HCT116 (cell line): Measurements from ENCODE around the gene PEX10. TPM values are rescaled to one million over a fixed set of nuclear protein-coding genes. Genes with fewer than 3 reads are reported as not detected.
"Not testable (repeated sequence)": the region's sequence is repeated elsewhere in the genome, so short reads cannot be mapped to it uniquely, and the experiment has no call there.

Experiments
- ATAC-seq: fragments of 200-7000 bp; cut with Tn5 transposase; 2 replicates; pipeline ENCODE4 v1.9.1; 2020; ENCODE audit warnings: mild to moderate bottlenecking, moderate library complexity
- BruUV-seq: library from RNA; stranded (reverse); fragments of 400-500 nt; replicated peaks from 2 replicates; lab custom pipeline; 2021; lab: Mats Ljungman, UMichigan
- CTCF ChIA-PET: fragments of 300-600 bp; sonication (Branson Sonifier 250); formaldehyde crosslinking; loops from one replicate; lab custom pipeline; 2021; ENCODE audit warnings: antibody characterized with exemption; lab: Charles Lee
- POLR2A ChIA-PET: fragments of 300-600, 350-600 bp; sonication (Branson Sonifier 250); formaldehyde crosslinking; loops from one replicate; lab custom pipeline; 2021; ENCODE audit warnings: antibody characterized with exemption; lab: Charles Lee
- RAD21 ChIA-PET, 2 experiments: fragments of 300-600 bp; sonication (Branson Sonifier 250); formaldehyde crosslinking; loops; one replicate each; lab custom pipeline; 2023; ENCODE audit warnings: low total read pairs in 2 of 2; ENCODE audit not compliant: uncharacterized antibody in 2 of 2, unreplicated experiment in 2 of 2, low non-redundant PET in 1 of 2; lab: Charles Lee
- DNase-seq: peaks from one replicate; pipeline ENCODE4 v3.0.0-alpha.2; 2010; ENCODE audit warnings: low read depth, low spot score
- H2AFZ ChIP-seq: fragments of 200-600 bp; shearing (Covaris generic), sonication (generic); 2 replicates; pipeline ENCODE4 v1.6.1; 2017; ENCODE audit warnings: low read depth, mixed run types, mixed read lengths, antibody characterized with exemption, low read length; ENCODE audit not compliant: poor library complexity, severe bottlenecking
- H3K27ac ChIP-seq: 2 replicates; pipeline ENCODE4 v1.5.1; 2012; ENCODE audit warnings: low read depth, low read length
- H3K27me3 ChIP-seq: fragments of 200-600 bp; sonication (generic); 2 replicates; pipeline ENCODE4 v1.6.1; 2016; ENCODE audit warnings: mixed run types, low read length, mixed read lengths; ENCODE audit not compliant: insufficient read depth
- H3K36me3 ChIP-seq, 2 experiments: fragments of 200-500 bp in 1 of 2; fragments of 200-600 bp in 1 of 2; sonication (Bioruptor generic) in 1 of 2; sonication (generic) in 1 of 2; 2 replicates each; pipeline versions ENCODE4 v1.5.1 to v1.6.1; 2014 to 2016; ENCODE audit warnings: low read length in 2 of 2, inconsistent platforms in 1 of 2, mixed read lengths in 1 of 2, mixed run types in 1 of 2; ENCODE audit not compliant: insufficient read depth in 2 of 2, control insufficient read depth in 1 of 2
- H3K4me1 ChIP-seq, 2 experiments: fragments of 200-600 bp in 1 of 2; sonication (generic) in 1 of 2; 2 replicates each; pipeline versions ENCODE4 v1.5.1 to v1.6.1; 2012 to 2017; ENCODE audit warnings: low read length in 2 of 2, inconsistent platforms in 1 of 2, mild to moderate bottlenecking in 1 of 2, mixed read lengths in 1 of 2, mixed run types in 1 of 2, moderate library complexity in 1 of 2; ENCODE audit not compliant: insufficient read depth in 2 of 2, control insufficient read depth in 1 of 2
- H3K4me2 ChIP-seq: fragments of 200-600 bp; sonication (generic); 2 replicates; pipeline ENCODE4 v1.6.1; 2017; ENCODE audit warnings: mixed run types, low read length, mixed read lengths
- H3K4me3 ChIP-seq, 2 experiments: fragments of 200-600 bp in 1 of 2; sonication (generic) in 1 of 2; replicated peaks in 1 of 2; 2 replicates each; pipeline ENCODE4 v1.5.1; 2011 to 2016; ENCODE audit warnings: low read length in 2 of 2, control low read depth in 1 of 2, low read depth in 1 of 2, mild to moderate bottlenecking in 1 of 2, mixed read lengths in 1 of 2, mixed run types in 1 of 2
- H3K79me2 ChIP-seq: fragments of 200-600 bp; sonication (generic); 2 replicates; pipeline ENCODE4 v1.6.1; 2017; ENCODE audit warnings: mild to moderate bottlenecking, mixed run types, low read length, moderate library complexity, mixed read lengths; ENCODE audit not compliant: insufficient read depth
- H3K9ac ChIP-seq: fragments of 200-600 bp; sonication (generic); 2 replicates; pipeline ENCODE4 v1.6.1; 2016; ENCODE audit warnings: low read length, mixed read lengths
- H3K9me2 ChIP-seq: fragments of 200-600 bp; sonication (generic), shearing (Covaris generic); 2 replicates; pipeline ENCODE4 v1.6.1; 2017; ENCODE audit warnings: mixed run types, mild to moderate bottlenecking, moderate library complexity; ENCODE audit not compliant: insufficient read depth
- H3K9me3 ChIP-seq, 2 experiments: fragments of 200-500 bp in 1 of 2; fragments of 200-600 bp in 1 of 2; sonication (Bioruptor generic) in 1 of 2; sonication (generic) in 1 of 2; 2 replicates each; pipeline ENCODE4 v1.6.1; 2014 to 2017; ENCODE audit warnings: low read length in 2 of 2, mixed read lengths in 2 of 2, inconsistent platforms in 1 of 2, low read depth in 1 of 2, mild to moderate bottlenecking in 1 of 2, mixed run types in 1 of 2, moderate library complexity in 1 of 2; ENCODE audit not compliant: control insufficient read depth in 1 of 2, insufficient read depth in 1 of 2
- H4K20me1 ChIP-seq: fragments of 200-600 bp; sonication (generic), shearing (Covaris generic); 2 replicates; pipeline ENCODE4 v1.6.1; 2017; ENCODE audit warnings: mixed run types, mild to moderate bottlenecking, moderate library complexity; ENCODE audit not compliant: insufficient read depth
- CBX3 ChIP-seq: IDR thresholded peaks from 2 replicates; pipeline ENCODE4 v1.6.1; 2012; ENCODE audit warnings: low read depth
- EGR1 ChIP-seq: IDR thresholded peaks from 2 replicates; pipeline ENCODE4 v1.6.1; 2012; ENCODE audit warnings: low read depth
- ELF1 ChIP-seq: IDR thresholded peaks from 2 replicates; pipeline ENCODE4 v1.6.1; 2012; ENCODE audit warnings: low read depth, borderline replicate concordance
- EZH2 ChIP-seq: fragments of 200-600 bp; sonication (generic); IDR thresholded peaks from 2 replicates; pipeline ENCODE4 v1.6.1; 2017; ENCODE audit warnings: antibody characterized with exemption, mixed run types
- EZH2phosphoT487 ChIP-seq: fragments of 200-600 bp; IDR thresholded peaks from 2 replicates; pipeline ENCODE4 v1.6.1; 2018; ENCODE audit warnings: antibody characterized with exemption, borderline replicate concordance
- JUND ChIP-seq: IDR thresholded peaks from 2 replicates; pipeline ENCODE4 v1.6.1; 2012
- POLR2A ChIP-seq: IDR thresholded peaks from 2 replicates; pipeline ENCODE4 v1.7.0; 2011; ENCODE audit warnings: borderline replicate concordance; ENCODE audit not compliant: insufficient read depth, insufficient read length; ENCODE audit errors: extremely low read depth
- SP1 ChIP-seq: IDR thresholded peaks from 2 replicates; pipeline ENCODE4 v1.6.1; 2012; ENCODE audit warnings: low read depth
- SRF ChIP-seq: IDR thresholded peaks from 2 replicates; pipeline ENCODE4 v1.6.1; 2012; ENCODE audit warnings: low read depth
- TCF7L2 ChIP-seq: IDR thresholded peaks from 2 replicates; pipeline ENCODE4 v1.7.0; 2011; ENCODE audit warnings: borderline replicate concordance, inconsistent platforms; ENCODE audit not compliant: insufficient read depth, insufficient read length; ENCODE audit errors: extremely low read depth
- YY1 ChIP-seq: IDR thresholded peaks from 2 replicates; pipeline ENCODE4 v1.6.1; 2011; ENCODE audit warnings: low read length, low read depth, moderate library complexity, mild to moderate bottlenecking; ENCODE audit not compliant: insufficient replicate concordance; ENCODE audit errors: extremely low read depth
- intact Hi-C: fragments of 100-400 bp; cut with micrococcal nuclease; formaldehyde crosslinking; loops from 2 replicates; pipeline ENCODE4 v1.10.0; 2022
- total RNA-seq: library from RNA; stranded (reverse); gene quantifications from one replicate; pipeline ENCODE4 v1.2.1, GENCODE V29; 2021; ENCODE audit not compliant: unreplicated experiment
- TF ChIP-seq, protein P1 (sequence below): IDR thresholded peaks from 2 replicates; pipeline ENCODE4 v1.6.1; 2012
- TF ChIP-seq, protein P2 (sequence below): IDR thresholded peaks from 2 replicates; pipeline ENCODE4 v1.6.1; 2012
- TF ChIP-seq, protein P3 (sequence below), 3 experiments: fragments of 200-600 bp in 1 of 3; sonication (generic) in 1 of 3; IDR thresholded peaks in 2 of 3; conservative IDR thresholded peaks in 1 of 3; 2 replicates each; pipeline ENCODE4 v1.5.1; 2012 to 2017; ENCODE audit warnings: low read depth in 2 of 3, low read length in 2 of 3, antibody characterized with exemption in 1 of 3, borderline replicate concordance in 1 of 3, control low read depth in 1 of 3, mild to moderate bottlenecking in 1 of 3, mixed read lengths in 1 of 3, mixed run types in 1 of 3, moderate library complexity in 1 of 3; ENCODE audit not compliant: insufficient read depth in 1 of 3

Gene PEX10
- total RNA-seq, 1 experiment from 2014 or later, result 27.9 TPM

DNA sequence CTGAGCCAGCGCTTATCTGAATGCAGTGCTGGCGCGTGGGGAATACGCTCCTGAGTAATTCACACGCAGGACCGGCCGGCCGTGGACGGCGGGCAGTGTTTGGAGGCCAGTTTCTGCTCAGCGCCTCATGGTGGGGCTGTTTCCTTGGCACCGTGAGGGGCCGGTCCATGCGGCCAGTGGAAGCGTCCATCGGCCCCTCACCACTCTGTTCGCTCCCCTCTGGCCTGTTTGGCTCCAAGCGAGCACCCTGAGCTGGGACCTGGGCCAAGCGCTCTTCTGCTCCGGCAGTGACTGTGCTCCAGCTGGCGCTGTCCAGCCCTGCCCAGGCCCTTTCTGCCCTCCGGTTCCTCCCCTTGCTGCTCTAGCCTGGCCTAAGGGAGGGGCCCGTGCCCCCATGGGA lies 47.4 kb upstream of the PEX10 start:
- H3K79me2 ChIP-seq, result no peaks in the 10 kb centered on the region
- no peak overlapping the region for H3K4me3 ChIP-seq
- no peaks in the 10 kb centered on the region for H3K9me2 ChIP-seq
- ChIA-PET POLR2A (no interaction called here), CTCF (no interaction called here), RAD21 (no interaction called here)
- no peaks in the 10 kb centered on the region for H3K27me3 ChIP-seq
- H3K4me1 ChIP-seq, result no peaks in the 10 kb centered on the region
- no TSS peak for BruUV-seq
- H3K36me3 ChIP-seq, result no peaks in the 10 kb centered on the region
- no peak overlapping the region for H2AFZ ChIP-seq
- no peak for DNase-seq
- intact Hi-C loops, result no loop called here
- TF ChIP-seq SP1, result no peak
- TF ChIP-seq POLR2A, result no peak
- TF ChIP-seq, protein P1, sequence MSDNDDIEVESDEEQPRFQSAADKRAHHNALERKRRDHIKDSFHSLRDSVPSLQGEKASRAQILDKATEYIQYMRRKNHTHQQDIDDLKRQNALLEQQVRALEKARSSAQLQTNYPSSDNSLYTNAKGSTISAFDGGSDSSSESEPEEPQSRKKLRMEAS, result no peak
- TF ChIP-seq EZH2phosphoT487, result no peak
- no peak for TF ChIP-seq EZH2
- no peak for TF ChIP-seq TCF7L2
- no peak for TF ChIP-seq YY1
- TF ChIP-seq, protein P2, sequence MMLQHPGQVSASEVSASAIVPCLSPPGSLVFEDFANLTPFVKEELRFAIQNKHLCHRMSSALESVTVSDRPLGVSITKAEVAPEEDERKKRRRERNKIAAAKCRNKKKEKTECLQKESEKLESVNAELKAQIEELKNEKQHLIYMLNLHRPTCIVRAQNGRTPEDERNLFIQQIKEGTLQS, result no peak
- no peak for TF ChIP-seq EGR1
- TF ChIP-seq JUND, result no peak
- no peak for TF ChIP-seq ELF1
- TF ChIP-seq SRF, result no peak
- TF ChIP-seq CBX3, result no peak
- TF ChIP-seq, protein P3, sequence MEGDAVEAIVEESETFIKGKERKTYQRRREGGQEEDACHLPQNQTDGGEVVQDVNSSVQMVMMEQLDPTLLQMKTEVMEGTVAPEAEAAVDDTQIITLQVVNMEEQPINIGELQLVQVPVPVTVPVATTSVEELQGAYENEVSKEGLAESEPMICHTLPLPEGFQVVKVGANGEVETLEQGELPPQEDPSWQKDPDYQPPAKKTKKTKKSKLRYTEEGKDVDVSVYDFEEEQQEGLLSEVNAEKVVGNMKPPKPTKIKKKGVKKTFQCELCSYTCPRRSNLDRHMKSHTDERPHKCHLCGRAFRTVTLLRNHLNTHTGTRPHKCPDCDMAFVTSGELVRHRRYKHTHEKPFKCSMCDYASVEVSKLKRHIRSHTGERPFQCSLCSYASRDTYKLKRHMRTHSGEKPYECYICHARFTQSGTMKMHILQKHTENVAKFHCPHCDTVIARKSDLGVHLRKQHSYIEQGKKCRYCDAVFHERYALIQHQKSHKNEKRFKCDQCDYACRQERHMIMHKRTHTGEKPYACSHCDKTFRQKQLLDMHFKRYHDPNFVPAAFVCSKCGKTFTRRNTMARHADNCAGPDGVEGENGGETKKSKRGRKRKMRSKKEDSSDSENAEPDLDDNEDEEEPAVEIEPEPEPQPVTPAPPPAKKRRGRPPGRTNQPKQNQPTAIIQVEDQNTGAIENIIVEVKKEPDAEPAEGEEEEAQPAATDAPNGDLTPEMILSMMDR (IDR thresholded peaks at IDR 0.05 in 2 of 3, conservative IDR thresholded peaks at IDR 0.05 in 1 of 3; ENCODE audit: borderline replicate concordance in 1 of 3, insufficient read depth in 1 of 3, low read depth in 2 of 3, low read length in 2 of 3), result no peak
- no peak overlapping the region for H3K27ac ChIP-seq
- no peak overlapping the region for H3K9ac ChIP-seq
- no peak overlapping the region for H3K4me2 ChIP-seq
- H4K20me1 ChIP-seq, result no peaks in the 10 kb centered on the region
- H3K9me3 ChIP-seq, result no peaks in the 10 kb centered on the region
- ATAC-seq, result no peak

DNA sequence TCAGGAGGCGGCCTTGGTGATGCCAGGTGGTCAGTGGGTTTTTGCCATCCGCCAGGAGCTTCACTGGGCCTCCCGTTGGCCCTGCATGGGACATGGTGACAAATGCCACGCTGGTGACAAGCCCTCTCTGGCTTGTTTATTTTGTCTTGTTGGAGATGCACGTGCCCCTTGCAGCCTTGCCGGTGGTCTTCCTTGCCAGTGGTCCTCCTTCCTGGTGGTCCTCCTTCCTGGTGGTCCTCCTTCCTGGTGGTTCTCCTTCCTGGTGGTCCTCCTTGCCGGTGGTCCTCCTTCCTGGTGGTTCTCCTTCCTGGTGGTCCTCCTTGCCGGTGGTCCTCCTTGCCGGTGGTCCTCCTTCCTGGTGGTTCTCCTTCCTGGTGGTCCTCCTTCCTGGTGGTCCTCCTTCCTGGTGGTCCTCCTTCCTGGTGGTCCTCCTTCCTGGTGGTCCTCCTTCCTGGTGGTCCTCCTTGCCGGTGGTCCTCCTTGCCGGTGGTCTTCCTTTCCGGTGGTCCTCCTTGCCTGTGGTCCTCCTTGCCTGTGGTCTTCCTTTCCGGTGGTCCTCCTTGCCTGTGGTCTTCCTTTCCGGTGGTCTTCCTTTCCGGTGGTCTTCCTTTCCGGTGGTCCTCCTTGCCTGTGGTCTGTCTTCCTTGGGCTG lies 46.9 kb upstream of the PEX10 start:
- POLR2A ChIA-PET, H3K9me3 ChIP-seq, intact Hi-C loops, H3K27me3 ChIP-seq, H3K36me3 ChIP-seq, RAD21 ChIA-PET, H2AFZ ChIP-seq, DNase-seq, CTCF ChIA-PET, H3K9ac ChIP-seq, H3K9me2 ChIP-seq, H3K27ac ChIP-seq, ATAC-seq, H3K79me2 ChIP-seq, H3K4me1 ChIP-seq, H3K4me3 ChIP-seq, BruUV-seq, H3K4me2 ChIP-seq, H4K20me1 ChIP-seq: not testable (repeated sequence)
